Measurements from ENCODE around the gene MAST4.

DNA sequence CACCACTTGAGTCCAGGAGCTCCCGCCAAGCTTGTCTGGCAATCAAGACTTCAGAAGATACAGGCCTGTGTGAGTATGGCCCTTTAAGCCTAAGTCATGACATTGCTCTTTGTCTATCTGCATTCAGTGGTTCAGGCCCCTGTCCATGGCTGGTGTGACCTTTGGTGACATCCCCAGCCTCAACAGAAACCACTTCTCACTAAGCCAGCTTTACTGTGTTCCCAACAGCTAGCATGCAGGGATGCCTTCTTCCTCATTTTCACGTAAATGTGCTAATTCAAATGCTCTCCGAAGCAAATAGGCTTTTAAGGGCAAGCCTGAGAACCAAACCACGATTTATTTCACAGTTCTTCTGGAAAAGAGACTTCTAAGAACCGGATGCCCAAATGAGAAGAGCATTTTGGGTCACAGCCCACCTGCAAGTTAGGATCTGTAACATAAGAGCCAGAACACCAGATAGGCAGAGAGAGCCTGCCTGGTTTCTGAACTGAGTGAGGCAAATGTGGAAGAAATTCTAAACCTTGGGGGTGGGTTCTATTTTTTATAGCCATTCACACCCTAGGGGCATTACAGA is 585.5 kb downstream of the MAST4 start:
- TF ChIP-seq POLR2A (IDR thresholded peaks at IDR 0.05; ENCODE audit: low read depth, low read length) (no peak), TAF1 (IDR thresholded peaks at IDR 0.05; ENCODE audit: low read depth, low read length) (no peak), POU2F2 (IDR thresholded peaks at IDR 0.05; ENCODE audit: low read depth, low read length) (no peak)

All from GM12891 (cell line).